ENCODE data around the gene TNF.
A peak's percentile ranks its signal among the peaks of the same experiment; 100 is the strongest.
"Not testable (repeated sequence)": the region's sequence is repeated elsewhere in the genome, so short reads cannot be mapped to it uniquely, and the experiment has no call there.

Gene TNF

GRCh38 chr6:31588871-31589650 lies 13.7 kb downstream of the TNF start:
- no peak for DNase-seq

- DNase-seq, result not testable (repeated sequence)
These were observed 15.3 kb downstream of the TNF start for GRCh38 chr6:31590691-31591090.

GRCh38 chr6:31592396-31592771 lies 17.0 kb downstream of the TNF start:
- no peak for DNase-seq

GRCh38 chr6:31597006-31597405 lies 21.6 kb downstream of the TNF start:
- DNase-seq, result no peak

GRCh38 chr6:31607317-31607716 lies 32.0 kb downstream of the TNF start:
- no peak for DNase-seq

GRCh38 chr6:31609519-31610406 lies 34.4 kb downstream of the TNF start:
- no peak for DNase-seq

- DNase-seq, result no peak
These were observed 35.6 kb downstream of the TNF start for GRCh38 chr6:31610968-31611367.

GRCh38 chr6:31614075-31614619 lies 38.8 kb downstream of the TNF start:
- DNase-seq, result no peak

- no peak for DNase-seq
These were observed 39.6 kb downstream of the TNF start, which contains the start of gene AIF1 for GRCh38 chr6:31614684-31615578. Gene AIF1 (plus strand): TSS chr6:31615234. CDS start chr6:31615330, 96 bp downstream.

GRCh38 chr6:31615748-31616147 lies 40.4 kb downstream of the TNF start:
- DNase-seq, result no peak

- DNase-seq, result no peak
These were observed 41.6 kb downstream of the TNF start for GRCh38 chr6:31617010-31617409.

- peak; percentile 94 for DNase-seq
These were observed 44.6 kb downstream of the TNF start for GRCh38 chr6:31619805-31620585.

- no peak for DNase-seq
These were observed 45.4 kb downstream of the TNF start, which contains the start of gene PRRC2A for GRCh38 chr6:31620586-31621319. Gene PRRC2A (plus strand): TSS chr6:31620715. CDS start chr6:31622790, 2,075 bp downstream.

GRCh38 chr6:31621320-31621939 lies 46.1 kb downstream of the TNF start:
- DNase-seq, result no peak

- DNase-seq, result no peak
These were observed 46.6 kb downstream of the TNF start for GRCh38 chr6:31621991-31622390.

- DNase-seq, result no peak
These were observed 47.3 kb downstream of the TNF start for GRCh38 chr6:31622684-31623091.

- no peak for DNase-seq
These were observed 48.7 kb downstream of the TNF start for GRCh38 chr6:31624070-31624469.

GRCh38 chr6:31626952-31627351 lies 51.6 kb downstream of the TNF start:
- DNase-seq, result no peak

GRCh38 chr6:31627690-31628287 lies 52.4 kb downstream of the TNF start:
- DNase-seq, result no peak
